ENCODE data around the gene PITPNC1.
"Not testable (repeated sequence)": the region's sequence is repeated elsewhere in the genome, so short reads cannot be mapped to it uniquely, and the experiment has no call there.

PITPNC1 gene

DNA sequence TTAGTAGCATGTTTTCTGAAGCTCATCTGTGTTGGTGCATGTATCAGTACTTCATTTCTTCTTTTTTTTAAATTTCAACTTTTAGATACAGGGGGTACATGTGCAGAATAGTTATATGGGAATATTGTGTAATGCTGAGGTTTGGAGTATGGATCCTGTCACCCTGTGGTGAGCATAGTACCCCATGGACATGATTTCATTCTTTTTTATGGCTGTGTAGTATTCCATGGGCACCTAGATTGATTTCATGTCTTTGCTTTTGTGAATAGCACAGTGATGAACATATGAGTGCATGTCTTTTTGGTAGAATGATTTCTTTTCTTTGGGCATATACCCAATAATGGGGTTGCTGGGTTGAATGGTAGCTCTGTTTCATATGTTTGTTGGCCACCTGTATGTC lies 285.6 kb downstream of the PITPNC1 start:
- DNase-seq: no peak

DNA sequence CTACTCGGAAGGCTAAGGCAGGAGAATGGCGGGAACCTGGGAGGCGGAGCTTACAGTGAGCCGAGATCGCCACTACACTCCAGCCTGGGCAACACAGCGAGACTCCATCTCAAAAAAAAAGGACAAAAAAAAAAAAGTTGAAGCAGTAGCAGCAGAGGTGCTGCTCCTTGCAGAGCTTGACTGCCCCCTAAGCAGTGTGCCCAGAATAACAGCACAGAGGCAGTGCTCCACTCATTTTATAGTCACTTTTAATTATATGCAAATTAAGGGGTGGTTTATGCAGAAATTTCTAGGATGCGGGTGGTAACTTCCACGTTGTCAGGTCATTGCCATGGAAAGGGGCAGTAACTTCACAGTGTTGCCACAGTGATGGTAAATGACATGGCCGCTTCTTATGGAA lies 286.4 kb downstream of the PITPNC1 start:
- no peak for DNase-seq

DNA sequence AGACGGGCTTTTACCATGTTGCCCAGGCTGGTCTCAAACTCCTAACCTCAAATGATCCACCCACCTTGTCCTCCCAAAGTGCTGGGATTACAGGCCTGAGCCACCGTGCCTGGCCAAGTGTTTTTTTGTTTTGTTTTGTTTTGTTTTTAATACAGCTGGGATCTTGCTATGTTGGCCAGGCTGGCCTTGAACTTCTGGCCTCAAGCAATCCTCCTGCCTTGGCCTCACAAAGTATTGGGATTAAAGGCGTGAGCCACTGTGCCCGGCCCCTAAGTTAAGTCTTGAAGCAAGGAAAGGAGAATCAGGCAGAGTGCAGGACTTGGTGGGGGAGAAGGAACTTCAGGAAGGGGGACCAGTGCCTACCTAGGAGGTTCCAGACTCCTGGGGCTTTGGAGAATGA lies 288.9 kb downstream of the PITPNC1 start:
- no peak for DNase-seq

DNA sequence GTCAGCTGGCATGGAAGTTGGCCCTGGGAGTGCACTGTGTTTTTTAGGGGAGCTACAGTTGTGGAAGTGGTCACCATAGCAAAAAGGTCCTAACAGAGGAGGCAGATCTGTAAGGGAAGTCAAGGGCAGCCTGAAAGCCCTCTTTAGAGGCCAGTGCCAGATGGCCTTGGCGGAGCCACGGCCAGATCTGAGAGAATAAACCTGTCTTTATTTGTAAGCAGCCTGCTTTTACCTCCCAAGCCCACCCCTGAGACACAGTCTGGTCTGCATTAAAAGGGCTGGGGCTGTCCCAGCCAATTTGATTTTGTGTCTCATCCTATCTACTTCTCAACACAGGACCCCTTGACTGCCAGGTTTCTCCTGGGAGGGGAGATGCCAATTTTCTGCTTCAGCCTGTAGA lies 289.6 kb downstream of the PITPNC1 start:
- no peak for DNase-seq

DNA sequence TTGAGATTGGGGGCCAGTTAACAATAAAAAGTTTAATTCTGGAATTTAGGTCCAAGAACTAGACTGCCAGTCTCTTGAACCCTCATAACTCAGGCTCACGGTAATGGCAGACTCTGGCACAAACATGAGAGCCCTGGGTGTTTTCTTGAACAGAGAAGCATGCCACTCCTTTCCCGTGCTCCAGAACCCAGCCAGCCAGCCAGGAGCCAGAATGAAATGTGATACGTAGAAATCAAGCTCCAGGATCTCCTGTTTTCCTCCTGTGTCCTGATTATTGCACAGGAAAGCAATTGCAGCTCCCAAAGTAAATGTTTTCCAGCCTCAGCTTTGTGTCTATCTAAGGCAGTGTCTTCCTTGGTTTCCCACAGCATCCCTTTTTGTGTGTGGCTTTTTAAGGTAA lies 294.4 kb downstream of the PITPNC1 start:
- DNase-seq: no peak

DNA sequence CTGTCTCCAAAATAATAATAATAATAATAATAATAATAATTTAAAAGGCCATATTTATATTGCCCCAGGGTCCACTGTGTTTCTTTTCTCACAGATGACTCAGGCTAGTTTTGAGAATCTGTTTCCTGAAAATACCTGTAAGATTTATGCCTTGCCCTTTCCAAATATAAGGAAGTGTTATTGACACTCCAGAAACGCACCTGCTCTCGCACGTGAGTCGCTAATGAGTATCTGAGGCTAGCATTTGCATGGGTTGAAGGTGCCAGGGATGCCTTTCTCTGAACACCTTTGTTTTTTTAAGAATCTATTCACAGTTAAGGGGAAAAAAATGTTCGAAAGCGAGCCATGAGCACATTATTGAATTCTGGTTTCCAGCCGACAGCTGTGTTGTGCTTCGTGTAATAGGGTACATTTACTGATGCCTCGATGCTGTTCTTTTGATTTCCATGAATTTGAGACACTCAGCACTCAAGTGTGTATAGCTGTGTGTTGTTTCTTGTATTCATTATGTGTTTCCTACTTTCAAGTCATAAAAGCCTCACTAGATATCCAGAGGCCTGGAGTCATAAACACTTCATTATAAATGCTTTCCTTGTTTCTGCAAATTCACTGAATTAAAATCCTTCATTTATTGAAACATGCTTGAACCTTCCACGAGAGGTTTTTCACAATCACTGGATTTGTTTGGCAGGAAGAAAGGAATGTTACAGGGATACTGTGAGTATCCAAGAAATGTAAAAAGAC lies 295.7 kb downstream of the PITPNC1 start:
- no peak for DNase-seq

DNA sequence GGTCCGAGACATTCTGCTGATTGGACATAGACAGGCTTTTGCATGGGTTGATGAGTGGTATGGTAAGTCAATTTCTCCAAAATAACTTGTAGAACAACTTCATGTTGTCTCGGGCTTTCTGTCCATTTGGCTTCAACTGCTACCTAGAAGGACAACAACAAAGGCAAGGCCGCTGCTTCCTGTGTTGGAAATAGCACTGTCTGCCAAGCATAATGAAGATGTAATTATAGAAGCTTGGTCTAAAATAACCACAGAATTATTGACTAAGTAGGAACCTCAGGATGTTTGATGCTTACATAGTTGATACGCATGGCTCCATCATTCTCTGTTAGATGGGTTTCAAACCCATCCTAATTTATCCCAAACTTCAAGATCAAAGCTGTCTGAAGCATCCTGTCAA lies 298.4 kb downstream of the PITPNC1 start:
- DNase-seq: no peak

DNA sequence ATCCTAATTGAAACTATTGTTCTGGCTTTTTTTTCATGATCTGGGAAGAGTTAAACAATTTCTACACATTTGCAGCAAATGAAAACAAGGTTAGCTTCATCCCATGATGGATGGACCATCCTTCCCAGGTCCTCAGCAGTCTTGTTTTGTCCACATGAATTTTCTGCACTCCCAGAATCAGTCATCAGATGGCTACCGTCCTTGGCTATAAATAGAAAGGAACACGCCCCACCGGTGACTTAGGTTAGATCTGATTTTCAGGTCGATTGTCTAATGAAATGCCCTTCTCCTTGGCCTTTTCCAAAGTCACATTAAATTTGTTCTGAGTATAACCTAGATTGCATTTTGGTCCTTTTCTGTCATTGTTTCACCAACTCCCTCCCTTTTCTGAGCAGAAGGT lies 299.2 kb downstream of the PITPNC1 start:
- DNase-seq: no peak

DNA sequence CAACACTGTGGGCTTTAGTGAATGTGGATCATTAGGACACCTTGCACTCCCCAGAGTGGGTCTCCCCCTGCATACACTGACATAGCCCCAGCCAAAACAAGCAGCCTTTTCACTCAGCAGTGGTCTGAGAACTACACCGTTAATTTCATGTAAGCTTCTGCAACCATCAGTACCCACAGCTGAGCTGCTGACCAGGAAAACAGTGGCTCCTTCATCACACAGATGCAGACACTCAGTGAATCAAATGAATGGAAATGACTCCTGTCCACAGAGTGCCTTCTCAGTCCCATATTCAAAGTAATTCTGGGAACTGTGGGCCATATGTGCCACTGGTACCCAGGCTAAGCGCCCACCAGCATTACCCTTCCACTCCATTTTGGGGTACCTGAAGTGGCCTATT lies 301.3 kb downstream of the PITPNC1 start:
- no peak for DNase-seq

DNA sequence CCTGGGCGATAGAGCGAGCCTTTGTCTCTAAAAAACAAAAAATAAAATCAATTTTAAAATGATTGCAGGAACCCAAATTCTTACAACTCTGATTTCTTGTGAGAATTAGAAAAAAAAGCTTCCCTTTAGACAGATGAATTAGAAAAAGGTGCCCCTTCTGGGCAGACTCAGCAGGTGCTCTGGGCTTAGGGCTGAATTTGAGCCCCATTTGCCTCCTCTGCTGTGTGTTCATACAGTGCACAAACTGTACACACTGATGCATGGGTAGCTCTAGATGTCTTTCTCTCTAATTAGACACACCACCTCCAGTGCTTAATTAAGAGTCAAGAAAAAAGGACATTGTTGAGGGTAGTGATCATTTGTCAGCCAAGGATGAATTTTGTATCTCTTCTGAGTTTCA lies 302.1 kb downstream of the PITPNC1 start:
- no peak for DNase-seq

DNA sequence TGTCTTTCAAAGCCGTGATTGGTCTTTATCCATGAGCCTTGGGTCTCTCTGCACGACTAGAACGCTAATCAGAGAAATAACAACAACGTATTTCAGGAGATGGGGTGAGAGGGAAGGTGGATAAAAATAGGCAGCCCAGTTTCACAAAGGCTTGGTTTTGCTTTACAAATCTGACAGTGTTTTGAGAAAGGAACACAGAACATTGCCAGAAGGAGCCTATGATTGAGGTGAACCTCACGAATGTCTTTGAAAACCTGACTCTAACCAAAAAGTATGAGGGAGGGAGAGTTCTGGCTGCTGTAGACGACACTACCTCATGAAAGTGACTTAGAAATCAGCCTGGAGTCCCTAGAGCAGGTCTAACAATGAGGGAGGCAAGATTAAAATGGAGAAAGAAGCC lies 302.6 kb downstream of the PITPNC1 start:
- no peak for DNase-seq

DNA sequence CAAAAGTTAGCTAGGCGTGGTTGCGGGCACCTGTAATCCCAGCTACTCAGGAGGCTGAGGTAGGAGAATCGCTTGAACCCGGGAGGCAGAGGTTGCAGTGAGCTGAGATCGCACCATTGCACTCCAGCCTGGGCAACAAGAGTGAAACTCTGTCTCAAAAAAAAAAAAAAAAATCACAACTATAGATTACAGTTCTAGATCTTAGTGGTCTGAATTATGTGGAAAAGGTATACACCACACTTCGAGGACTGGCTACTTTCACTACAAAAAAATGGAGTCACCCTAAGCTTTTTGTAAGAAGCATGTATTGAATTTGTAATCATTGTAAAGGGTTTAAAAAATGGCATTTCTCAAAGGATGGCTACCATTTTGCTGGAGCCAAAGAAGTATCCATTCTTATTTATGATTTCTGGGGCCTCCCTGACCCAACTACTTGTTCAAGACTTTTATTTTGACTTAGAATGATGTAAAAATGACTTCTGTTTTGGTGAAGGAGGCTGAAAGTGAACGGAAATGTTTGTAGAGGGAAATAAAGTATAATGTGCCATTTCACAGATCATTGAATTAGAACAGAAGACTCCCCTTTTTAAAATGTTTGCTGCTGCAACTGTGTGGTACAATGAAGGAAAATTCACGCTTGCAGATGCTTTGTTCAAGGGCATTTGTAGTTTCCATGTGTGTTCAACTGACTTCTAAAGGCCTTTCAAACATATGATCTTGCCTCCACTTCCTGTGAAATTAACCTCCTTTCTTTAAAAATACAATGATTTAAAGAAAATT lies 303.6 kb downstream of the PITPNC1 start:
- DNase-seq: no peak

DNA sequence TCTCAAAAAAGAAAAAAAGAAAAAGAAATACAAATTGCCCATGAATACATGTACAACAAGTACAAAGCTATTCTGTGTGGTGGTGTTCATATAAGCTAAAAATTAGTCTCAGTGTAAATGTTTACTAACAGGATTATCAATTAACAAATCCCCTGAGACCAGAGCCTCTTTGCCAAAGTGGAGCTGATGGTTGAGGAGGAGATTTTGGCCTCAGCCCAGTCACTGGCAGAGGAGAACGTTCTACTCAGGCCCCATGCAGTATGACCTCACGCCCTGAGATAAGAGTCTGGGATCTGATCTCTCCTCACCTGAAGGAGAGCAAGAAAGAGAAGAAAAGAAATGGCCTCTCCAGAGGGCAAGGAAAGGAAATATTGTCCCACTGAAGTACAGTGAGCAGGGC lies 305.1 kb downstream of the PITPNC1 start:
- no peak for DNase-seq

DNA sequence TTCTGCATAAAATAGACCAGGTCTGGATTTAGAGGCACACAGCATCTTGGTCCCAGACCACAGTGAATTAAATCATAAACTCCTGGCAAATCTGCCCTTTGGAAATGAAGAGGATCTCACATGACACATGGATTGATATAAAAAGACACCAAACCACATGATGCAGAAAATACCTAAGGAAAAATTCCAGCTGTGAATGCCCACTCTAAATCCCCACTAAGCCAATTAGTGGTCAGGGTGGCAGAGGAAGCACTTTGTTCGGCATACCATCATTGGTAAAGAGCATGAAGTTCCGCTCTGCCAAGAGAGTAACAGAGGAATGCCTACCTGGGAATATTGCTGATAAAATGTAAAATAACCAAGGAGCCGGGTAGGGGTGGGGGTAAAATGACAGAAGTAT lies 308.3 kb downstream of the PITPNC1 start:
- DNase-seq: no peak

DNA sequence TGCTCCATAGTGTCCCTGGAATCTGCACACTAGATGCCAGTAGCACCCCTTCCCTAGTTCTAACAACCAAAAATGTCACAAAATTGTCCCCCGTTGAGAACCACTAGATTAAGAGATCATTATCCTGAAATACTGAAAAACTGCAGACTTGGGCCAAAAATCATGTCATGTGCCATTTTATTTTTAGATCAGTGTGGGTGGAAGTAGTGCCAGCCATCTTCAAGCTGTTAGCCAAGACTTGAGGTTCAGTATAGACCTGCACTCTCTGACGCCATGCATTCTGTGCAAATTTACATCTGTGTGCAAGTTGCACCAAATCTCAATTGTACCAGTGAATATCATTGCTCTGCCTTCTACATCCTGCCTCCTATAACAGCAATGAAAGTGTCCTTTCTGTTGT lies 309.2 kb downstream of the PITPNC1 start:
- no peak for DNase-seq

DNA sequence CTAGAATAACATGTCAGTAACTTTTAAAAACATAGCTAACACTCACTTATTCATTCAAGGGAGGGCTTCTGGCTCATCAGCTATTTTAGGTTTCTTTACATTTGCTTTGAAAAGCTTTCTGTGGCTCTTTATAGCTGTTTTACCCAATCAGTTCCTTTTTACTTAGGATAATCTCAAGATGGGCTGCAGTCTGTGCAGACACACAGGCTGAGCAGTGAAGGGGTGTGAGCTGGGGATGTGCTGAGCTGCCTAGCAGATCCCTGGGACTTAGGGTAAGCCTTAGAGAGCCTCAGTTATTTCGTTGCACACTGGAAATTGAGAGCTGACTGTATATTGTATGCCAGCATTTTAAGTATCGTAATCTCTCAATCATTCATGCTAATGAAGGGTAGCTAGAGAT lies 310.4 kb downstream of the PITPNC1 start:
- DNase-seq: no peak

DNA sequence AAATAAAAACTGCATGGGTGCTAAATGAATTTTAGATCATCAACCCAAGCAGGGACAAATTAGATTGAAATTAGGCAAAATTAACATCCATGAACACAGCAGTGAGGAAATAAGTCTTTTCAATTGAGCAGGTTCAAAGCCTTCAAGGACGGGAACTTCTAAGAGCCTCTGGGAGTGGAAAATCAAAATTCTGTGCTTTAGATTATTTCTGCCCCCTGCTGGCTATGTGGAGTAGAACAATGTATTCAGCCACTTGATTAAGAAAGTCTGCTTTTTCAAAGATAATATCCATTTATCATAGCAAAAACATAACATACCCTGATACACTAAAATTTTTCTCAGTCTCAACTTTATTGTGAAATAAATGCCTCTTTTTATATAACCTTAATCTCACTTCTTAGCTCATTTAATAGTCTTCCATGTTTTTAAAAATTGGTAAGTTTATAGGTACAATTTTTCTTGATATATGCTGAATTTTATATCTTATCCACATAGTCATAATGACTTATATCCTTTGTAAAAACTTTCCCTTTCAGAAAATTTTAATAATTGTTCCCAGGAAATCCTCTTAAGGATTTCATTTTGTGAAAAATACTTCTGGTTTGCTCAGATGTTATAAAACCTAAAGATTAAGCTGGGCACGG lies 312.6 kb downstream of the PITPNC1 start:
- peak; percentile 47 for DNase-seq

DNA sequence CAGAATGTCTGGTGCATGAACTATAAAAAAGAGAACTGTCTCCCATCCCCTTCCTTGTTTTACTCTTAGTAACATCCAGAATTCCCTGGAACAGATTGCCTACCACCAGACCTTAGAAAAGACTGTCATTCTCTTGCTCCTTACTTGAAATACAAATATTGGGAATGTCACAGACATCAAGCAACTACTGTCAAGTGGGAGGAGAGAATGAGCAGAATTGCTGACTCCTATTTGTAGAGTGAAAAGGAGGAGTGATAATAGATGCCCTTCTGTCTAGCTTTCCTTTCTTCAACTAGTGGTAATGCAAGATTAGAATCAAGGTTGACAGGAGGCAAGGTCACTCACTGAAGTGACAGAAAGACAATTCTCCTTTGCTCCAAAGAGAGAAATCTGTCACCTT lies 316.7 kb downstream of the PITPNC1 start:
- no peak for DNase-seq

DNA sequence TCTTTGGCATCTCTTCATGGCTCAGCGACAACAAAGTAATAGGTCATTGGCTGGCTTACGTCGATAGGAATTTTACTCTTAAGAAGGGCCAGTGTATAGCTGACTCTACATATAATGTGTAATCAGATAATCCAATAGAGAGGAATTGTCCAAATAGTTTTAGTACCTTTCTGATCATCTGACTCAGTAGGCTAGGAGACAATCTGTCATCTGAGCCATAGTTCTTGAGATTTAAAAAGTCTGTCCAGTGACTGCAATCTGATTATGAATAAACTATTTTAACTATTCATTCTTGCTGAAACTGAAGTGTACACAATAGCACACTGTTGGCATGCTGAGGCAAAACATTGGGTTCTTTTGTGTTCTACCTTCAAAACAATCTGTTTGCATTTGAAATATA lies 319.3 kb downstream of the PITPNC1 start:
- no peak for DNase-seq

DNA sequence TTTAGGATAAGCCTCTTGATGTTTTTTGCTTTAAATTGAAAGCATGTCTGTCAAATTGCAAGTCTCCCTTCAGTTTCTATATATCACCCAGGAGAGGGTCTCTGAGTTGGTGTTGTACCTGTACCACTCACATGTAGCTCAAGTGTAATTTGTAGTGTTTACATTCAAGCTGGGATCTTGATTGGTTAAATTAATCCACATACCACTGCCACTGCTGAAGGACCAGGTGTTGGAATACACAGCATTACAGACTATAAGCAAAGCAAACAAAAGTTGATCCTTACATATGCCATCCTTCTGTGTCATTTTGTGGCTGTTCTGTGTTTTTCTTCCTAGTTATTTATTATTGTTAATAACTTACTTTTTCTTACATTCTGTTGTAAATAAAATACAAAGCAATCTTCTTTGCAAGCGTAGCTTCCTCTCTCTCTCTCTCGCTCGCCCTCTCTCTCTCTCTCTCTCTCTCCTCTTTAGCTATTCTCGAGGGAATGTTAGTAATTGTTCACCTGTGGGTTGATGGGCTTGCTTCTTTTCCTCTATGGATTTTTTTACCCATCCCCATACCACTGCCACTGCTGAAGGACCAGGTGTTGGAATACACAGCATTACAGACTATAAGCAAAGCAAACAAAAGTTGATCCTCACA lies 319.9 kb downstream of the PITPNC1 start:
- no peak for DNase-seq

DNA sequence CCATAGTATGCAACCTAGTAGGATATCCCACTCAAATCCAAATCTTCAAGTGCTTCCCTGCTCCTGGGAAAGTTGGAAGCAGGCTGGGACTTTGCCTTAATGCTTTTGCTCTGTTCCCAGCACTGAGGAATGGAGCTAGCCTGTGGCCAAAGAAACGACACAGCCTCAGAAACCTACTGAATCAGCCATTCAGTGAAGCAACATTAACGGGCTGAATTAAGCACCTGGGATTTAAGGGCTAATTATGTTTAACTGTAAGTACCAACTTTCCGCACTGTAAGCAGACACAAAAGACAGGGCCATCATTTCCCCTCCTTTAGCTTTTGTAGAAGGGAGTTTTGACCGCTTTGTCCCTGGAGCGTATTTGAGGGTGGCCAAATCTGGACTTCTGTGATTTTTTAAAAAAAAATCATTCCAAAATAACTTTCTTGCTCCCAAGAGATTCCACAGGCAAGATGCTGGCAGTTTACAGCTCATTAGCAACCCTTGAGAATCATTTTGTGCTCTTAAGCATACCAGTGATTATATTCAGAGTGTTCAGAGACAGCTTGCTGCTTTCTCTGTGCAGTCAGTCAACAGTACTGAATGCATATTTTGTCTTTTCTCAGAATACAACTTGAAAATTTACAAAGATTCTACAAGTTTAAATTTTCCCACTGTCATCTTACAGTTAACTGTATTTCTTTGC lies 323.1 kb downstream of the PITPNC1 start:
- DNase-seq: no peak

DNA sequence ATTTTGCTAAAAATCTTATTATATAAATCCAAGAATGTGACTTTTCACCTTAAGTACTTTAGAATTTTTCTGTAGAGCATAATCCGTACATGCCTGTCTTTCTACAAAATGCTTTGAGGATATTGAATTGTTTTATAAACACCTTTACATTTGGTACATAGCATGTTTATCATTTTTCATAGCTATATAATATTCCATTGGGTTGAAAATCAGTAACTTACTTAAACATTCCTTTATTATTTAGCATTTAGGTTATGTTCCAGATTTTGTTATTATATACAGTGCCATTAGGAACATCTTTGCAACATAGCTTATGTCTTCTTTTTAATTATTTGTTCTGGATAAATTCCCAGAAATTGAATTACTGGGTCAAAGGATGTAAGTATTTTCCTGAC lies 323.6 kb downstream of the PITPNC1 start:
- DNase-seq: no peak

DNA sequence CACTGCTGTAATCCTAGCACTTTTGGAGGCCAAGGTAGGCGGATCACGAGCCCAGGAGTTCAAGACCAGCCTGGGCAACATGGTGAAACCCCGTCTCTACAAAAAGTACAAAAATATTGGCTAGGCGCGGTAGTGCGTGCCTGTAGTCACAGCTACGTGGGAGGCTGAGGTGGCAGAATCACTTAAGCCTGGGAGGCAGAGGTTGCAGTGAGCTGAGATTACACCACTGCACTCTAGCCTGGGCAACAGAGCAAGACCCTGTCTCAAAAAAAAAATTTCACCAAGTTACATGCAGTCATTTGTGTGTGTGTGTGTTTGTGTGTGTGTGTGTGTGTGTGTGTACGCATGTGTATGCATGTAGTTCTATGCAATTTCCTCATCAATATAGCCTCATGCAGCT lies 325.8 kb downstream of the PITPNC1 start:
- not testable (repeated sequence) for DNase-seq

All from right hindlimb (tissue), 1 donor.